ENCODE data around the gene ATP6V0A1.

GRCh38 chr17:42544874-42545283 lies 86.2 kb downstream of the ATP6V0A1 start:
- TF ChIP-seq, protein P1, sequence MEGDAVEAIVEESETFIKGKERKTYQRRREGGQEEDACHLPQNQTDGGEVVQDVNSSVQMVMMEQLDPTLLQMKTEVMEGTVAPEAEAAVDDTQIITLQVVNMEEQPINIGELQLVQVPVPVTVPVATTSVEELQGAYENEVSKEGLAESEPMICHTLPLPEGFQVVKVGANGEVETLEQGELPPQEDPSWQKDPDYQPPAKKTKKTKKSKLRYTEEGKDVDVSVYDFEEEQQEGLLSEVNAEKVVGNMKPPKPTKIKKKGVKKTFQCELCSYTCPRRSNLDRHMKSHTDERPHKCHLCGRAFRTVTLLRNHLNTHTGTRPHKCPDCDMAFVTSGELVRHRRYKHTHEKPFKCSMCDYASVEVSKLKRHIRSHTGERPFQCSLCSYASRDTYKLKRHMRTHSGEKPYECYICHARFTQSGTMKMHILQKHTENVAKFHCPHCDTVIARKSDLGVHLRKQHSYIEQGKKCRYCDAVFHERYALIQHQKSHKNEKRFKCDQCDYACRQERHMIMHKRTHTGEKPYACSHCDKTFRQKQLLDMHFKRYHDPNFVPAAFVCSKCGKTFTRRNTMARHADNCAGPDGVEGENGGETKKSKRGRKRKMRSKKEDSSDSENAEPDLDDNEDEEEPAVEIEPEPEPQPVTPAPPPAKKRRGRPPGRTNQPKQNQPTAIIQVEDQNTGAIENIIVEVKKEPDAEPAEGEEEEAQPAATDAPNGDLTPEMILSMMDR (IDR thresholded peaks at IDR 0.05) = no peak
- no peak for TF ChIP-seq ZFX (IDR thresholded peaks at IDR 0.05; ENCODE audit: borderline replicate concordance)

Measured in 22Rv1 (cell line).